Astrocyte of the spinal cord (primary cell): ENCODE results near the gene HSPA8.
A peak's percentile ranks its signal among the peaks of the same experiment; 100 is the strongest.
"Not testable (repeated sequence)": the region's sequence is repeated elsewhere in the genome, so short reads cannot be mapped to it uniquely, and the experiment has no call there.

Source experiments
- DNase-seq: peaks from one replicate; pipeline ENCODE4 v3.0.0; 2011; ENCODE audit warnings: low read depth, low spot score
- H3K4me3 ChIP-seq: 2 replicates; pipeline ENCODE4 v1.5.1; 2011; ENCODE audit warnings: low read depth, mild to moderate bottlenecking, low read length, moderate library complexity
- CTCF ChIP-seq: IDR thresholded peaks from 2 replicates; pipeline ENCODE4 v1.5.1; 2012; ENCODE audit warnings: low read depth, mild to moderate bottlenecking, low read length, inconsistent platforms
- in situ Hi-C: cut with HindIII; loops from 2 replicates; pipeline ENCODE4 v1.10.0; 2017; ENCODE audit warnings: low sequenced_read_pairs

Gene HSPA8

DNA sequence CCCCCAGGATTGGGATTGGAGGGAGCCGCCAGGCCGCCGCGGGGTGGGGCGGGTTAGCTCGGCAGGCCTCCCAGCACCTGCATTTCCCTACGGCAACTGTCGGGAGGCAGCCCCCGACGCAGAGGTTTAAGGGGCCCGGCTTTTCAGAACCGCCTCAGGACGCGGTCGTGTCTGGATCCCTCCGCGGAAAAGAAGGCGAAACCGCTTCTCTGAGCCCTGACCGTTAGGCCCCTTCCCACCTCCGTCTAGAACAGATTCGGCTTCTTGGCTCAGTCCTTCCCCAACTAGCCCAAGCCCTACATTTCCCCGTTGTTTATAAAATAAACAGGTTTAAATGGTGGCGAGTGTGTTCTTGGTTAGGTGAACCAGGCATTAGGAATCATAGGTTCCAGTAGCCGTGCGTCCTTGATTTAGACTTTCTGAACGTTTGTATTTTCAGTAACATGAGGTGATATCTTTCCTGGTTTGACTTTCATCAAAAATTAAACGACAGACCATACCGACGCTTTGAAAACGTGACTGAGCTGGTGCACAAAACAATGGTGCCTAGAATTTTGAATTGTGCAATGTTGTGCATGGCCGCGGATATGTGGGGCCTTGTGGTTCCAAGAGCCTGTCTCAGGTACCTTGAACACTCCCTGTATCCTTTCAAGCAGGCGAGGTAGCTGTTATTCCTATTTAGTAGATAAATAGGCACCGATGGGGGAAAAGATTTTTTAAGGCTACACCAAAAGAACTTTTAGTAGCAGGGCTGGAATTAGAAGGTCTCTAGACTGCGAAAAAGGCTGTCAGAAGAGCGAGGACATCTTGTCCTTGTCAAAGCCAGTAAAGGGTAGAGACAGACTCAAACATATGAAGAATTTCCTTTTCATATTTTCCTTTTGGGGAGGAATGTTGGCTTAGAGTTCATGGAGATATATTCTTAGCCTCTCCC, 1.2 kb upstream of the HSPA8 start:
- in situ Hi-C loops, result no loop called here
- peak; percentile 78 for DNase-seq
- peak overlapping the region; percentile 96 for H3K4me3 ChIP-seq
- no peak for TF ChIP-seq CTCF

GRCh38 chr11:123062158-123062891, 389 bp upstream of the HSPA8 start:
- H3K4me3 ChIP-seq, result peak overlapping the region; percentile 96
- peak; percentile 100 for DNase-seq
- in situ Hi-C loops, result no loop called here
- peak; percentile 1 for TF ChIP-seq CTCF

DNA sequence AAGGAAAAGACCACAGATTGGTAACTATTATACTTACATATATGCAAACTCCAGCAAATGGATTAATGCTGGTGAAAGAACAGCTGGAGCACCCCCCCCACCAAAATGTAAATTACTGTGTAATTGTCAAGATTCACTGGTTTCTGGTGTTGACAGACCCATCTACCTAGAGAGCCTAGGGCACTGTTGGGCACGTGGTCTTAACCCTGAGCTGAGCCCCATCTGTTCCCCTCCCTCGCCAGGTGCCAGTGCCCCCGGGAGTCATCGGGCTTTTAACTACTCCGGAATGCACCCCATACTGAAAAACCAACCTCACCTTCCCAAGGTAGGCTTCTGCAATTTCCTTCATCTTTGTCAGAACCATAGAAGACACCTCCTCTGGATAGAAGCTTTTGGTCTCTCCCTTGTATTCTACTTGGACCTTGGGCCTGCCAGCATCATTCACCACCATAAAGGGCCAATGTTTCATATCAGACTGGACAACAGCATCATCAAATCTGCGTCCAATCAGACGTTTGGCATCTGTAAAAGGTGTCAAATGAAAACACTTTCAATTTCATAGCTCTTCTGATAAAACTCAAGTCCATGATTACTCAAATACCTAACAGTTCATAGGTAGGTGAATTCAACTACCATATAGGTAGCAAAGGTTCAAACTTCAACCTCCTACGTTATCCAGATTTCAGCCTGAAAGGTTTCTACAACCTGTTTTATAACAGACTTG, 1.5 kb downstream of the HSPA8 start:
- in situ Hi-C loops, result no loop called here
- TF ChIP-seq CTCF, result no peak
- peak overlapping the region; percentile 96 for H3K4me3 ChIP-seq
- no peak for DNase-seq

DNA sequence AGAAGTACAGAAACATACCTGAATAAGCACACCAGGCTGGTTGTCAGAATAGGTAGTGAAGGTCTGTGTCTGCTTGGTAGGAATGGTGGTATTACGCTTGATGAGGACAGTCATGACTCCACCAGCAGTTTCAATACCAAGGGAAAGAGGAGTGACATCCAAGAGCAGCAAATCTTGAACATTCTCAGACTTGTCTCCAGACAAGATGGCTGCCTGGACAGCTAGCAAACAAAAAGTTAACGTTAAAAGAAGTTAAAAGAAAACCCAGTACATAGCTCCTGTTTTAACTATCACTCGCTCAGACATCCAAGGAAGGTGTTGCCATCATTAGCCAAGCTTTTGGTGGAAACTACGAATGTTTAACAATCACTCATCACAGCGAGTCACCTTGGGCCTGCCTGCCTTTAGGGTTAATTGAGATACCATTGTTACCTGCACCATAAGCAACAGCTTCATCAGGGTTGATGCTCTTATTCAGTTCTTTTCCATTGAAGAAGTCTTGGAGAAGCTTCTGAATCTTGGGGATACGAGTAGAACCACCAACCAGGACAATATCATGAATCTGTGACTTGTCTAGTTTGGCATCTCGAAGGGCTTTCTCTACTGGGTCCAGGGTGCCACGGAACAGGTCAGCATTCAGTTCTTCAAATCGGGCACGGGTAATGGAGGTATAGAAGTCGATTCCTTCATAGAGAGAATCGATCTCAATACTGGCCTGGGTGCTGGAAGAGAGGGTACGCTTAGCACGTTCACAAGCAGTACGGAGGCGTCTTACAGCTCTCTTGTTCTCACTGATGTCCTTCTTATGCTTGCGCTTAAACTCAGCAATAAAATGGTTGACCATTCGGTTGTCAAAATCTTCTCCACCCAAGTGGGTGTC, 2.7 kb downstream of the HSPA8 start:
- DNase-seq, in situ Hi-C loops: not testable (repeated sequence)
- H3K4me3 ChIP-seq, result peak overlapping the region; percentile 96

GRCh38 chr11:123057661-123058305, 4.2 kb downstream of the HSPA8 start:
- no peak for DNase-seq
- no peak for TF ChIP-seq CTCF
- in situ Hi-C loops, result no loop called here
- H3K4me3 ChIP-seq, result no peak overlapping the region

DNA sequence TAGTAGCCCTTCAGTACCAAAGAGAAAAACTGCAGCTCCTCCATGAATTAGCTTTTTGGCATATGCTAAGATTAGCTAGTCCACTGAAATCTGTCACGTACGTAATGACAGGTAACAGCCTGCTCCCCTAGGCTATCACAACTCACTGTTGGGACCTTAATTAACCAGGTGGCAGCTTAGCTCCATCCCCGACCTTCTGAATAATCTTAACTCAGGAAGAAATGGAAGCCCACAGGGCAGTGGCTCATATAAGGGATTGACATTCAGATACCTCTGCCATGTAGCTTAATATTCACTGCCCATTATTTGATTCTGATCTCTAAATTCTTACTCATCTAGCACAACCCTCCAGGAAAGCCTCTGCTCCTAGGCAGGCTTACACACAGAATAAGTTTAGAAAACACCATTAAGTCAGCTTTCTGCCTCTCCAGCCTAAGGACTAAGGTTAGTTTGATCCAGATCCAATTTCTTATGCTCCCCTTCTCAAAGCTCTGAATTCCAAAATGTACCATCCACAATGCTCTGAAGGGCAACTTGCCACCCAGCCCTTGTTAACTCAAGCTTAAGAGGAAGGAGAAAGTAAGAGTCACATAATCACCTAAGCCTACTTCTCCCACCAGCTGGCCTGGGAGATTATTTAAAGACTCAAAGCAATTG, 5.0 kb downstream of the HSPA8 start:
- no peak overlapping the region for H3K4me3 ChIP-seq
- TF ChIP-seq CTCF, result no peak
- in situ Hi-C loops, result no loop called here
- DNase-seq, result no peak
